ENCODE measurements around the gene JADE3.

JADE3 gene

GRCh38 chrX:46912098-46912602, at the start of gene JADE3:
Gene JADE3, plus strand, starts transcription at chrX:46912421. Its CDS starts 72,474 bp downstream, at chrX:46984895.
- DNase-seq (ENCODE audit: low read depth in 3 of 3), result peak in 2 of 3 experiments; percentile 3 to 9

GRCh38 chrX:46863072-46863471, 49.1 kb upstream of the JADE3 start:
- no peak for DNase-seq (ENCODE audit: low read depth in 3 of 3)

GRCh38 chrX:46864606-46865005, 47.6 kb upstream of the JADE3 start:
- DNase-seq (ENCODE audit: low read depth in 3 of 3), result no peak

- no peak for DNase-seq (ENCODE audit: low read depth in 3 of 3)
These were observed 46.9 kb upstream of the JADE3 start for GRCh38 chrX:46865281-46865680.

- no peak for DNase-seq (ENCODE audit: low read depth in 3 of 3)
These were observed 45.5 kb upstream of the JADE3 start for GRCh38 chrX:46866726-46867125.

GRCh38 chrX:46873746-46874145, 38.5 kb upstream of the JADE3 start:
- DNase-seq (ENCODE audit: low read depth in 3 of 3), result no peak

- no peak for DNase-seq (ENCODE audit: low read depth in 3 of 3)
These were observed 35.3 kb upstream of the JADE3 start for GRCh38 chrX:46876901-46877300.

GRCh38 chrX:46882266-46882665, 30.0 kb upstream of the JADE3 start:
- DNase-seq (ENCODE audit: low read depth in 3 of 3), result no peak

GRCh38 chrX:46884799-46885198, 27.4 kb upstream of the JADE3 start:
- DNase-seq (ENCODE audit: low read depth in 3 of 3), result no peak

- no peak for DNase-seq (ENCODE audit: low read depth in 3 of 3)
These were observed 14.0 kb upstream of the JADE3 start for GRCh38 chrX:46898207-46898606.

GRCh38 chrX:46903458-46904242, 8.6 kb upstream of the JADE3 start:
- peak in 2 of 3 experiments; percentile 19 to 23 for DNase-seq (ENCODE audit: low read depth in 3 of 3)

- no peak for DNase-seq (ENCODE audit: low read depth in 3 of 3)
These were observed 7.6 kb upstream of the JADE3 start for GRCh38 chrX:46904626-46905025.

- no peak for DNase-seq (ENCODE audit: low read depth in 3 of 3)
These were observed 1.8 kb upstream of the JADE3 start for GRCh38 chrX:46910415-46910814.

GRCh38 chrX:46912603-46913491, 626 bp downstream of the JADE3 start:
- peak in 1 of 3 experiments; percentile 9 for DNase-seq (ENCODE audit: low read depth in 3 of 3)

GRCh38 chrX:46913667-46914066, 1.4 kb downstream of the JADE3 start:
- no peak for DNase-seq (ENCODE audit: low read depth in 3 of 3)

GRCh38 chrX:46916273-46916672, 4.1 kb downstream of the JADE3 start:
- no peak for DNase-seq (ENCODE audit: low read depth in 3 of 3)

- DNase-seq (ENCODE audit: low read depth in 3 of 3), result no peak
These were observed 5.4 kb downstream of the JADE3 start for GRCh38 chrX:46917622-46918021.

- DNase-seq (ENCODE audit: low read depth in 3 of 3), result no peak
These were observed 6.2 kb downstream of the JADE3 start for GRCh38 chrX:46918434-46918833.

- no peak for DNase-seq (ENCODE audit: low read depth in 3 of 3)
These were observed 8.0 kb downstream of the JADE3 start for GRCh38 chrX:46920235-46920634.

- DNase-seq (ENCODE audit: low read depth in 3 of 3), result no peak
These were observed 10.4 kb downstream of the JADE3 start for GRCh38 chrX:46922611-46923010.

- DNase-seq (ENCODE audit: low read depth in 3 of 3), result no peak
These were observed 15.5 kb downstream of the JADE3 start for GRCh38 chrX:46927718-46928117.

- DNase-seq (ENCODE audit: low read depth in 3 of 3), result no peak
These were observed 17.4 kb downstream of the JADE3 start for GRCh38 chrX:46929439-46930261.
